HG03135 (cell line): ENCODE results near the gene CLDN20.
"Not testable (repeated sequence)": the region's sequence is repeated elsewhere in the genome, so short reads cannot be mapped to it uniquely, and the experiment has no call there.

Source experiments
- ATAC-seq: cut with Tn5 transposase; IDR thresholded peaks from one replicate; pipeline ENCODE4 v1.9.1; 2021; ENCODE audit warnings: mild to moderate bottlenecking, moderate library complexity; ENCODE audit not compliant: unreplicated experiment

CLDN20 gene

DNA sequence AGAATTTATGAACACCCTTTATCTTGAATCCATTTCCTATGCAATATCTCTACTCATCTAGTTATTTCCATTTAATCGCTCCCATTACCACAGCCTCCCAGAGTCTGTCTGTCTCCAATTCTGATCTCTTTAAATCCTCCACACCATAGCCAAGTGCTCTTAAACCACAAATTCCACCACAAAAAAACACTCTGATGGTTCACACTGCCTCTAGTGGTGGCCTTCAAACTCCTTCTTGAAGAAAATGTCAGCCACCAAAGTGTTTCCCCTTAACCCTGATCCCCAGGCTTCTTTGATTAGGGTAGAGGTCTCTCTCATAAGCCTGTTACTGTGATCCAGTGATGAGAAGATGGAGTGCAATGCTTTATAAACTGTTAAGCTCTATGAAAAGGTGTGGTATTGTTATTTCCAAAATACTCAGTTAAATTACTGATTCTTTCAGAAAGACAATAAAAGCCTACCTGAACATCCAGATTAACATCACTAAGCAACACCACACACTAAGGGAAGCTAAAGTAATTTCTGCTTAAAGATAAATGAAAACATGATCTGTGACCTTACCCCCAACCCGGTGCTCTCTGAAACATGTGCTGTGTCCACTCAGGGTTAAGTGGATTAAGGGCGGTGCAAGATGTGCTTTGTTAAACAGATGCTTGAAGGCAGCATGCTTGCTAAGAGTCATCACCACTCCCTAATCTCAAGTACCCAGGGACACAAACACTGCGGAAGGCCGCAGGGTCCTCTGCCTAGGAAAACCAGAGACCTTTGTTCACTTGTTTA lies 4.5 kb downstream of the CLDN20 start:
- not testable (repeated sequence) for ATAC-seq

GRCh38 chr6:155269765-155270164 lies 6.0 kb downstream of the CLDN20 start:
- no peak for ATAC-seq

DNA sequence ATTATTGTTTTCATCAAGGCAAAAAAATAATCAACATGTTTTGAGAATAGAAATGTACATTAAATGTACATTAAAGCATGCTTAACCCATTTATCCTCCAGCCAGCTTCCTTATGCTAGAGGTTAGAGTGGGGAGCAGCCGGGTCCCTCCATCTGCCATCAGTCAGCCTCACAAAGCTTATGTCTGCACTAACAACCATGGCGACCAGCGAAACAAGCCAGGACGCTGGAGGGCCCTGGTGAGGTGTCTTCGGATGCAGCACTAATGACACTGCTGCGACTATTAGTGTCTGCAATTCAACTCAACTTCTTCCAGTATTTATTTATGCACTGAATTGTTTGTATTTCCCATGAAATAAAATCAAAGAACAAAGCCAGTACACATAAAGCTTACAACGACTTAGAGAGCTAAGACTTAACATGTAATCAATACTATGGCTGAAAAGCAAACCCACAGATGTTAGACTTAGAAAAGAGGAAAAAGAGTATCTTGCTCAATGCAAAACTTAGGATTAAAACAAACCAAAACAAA lies 6.8 kb downstream of the CLDN20 start:
- ATAC-seq, result no peak

GRCh38 chr6:155271145-155271544 lies 7.3 kb downstream of the CLDN20 start:
- ATAC-seq, result no peak

DNA sequence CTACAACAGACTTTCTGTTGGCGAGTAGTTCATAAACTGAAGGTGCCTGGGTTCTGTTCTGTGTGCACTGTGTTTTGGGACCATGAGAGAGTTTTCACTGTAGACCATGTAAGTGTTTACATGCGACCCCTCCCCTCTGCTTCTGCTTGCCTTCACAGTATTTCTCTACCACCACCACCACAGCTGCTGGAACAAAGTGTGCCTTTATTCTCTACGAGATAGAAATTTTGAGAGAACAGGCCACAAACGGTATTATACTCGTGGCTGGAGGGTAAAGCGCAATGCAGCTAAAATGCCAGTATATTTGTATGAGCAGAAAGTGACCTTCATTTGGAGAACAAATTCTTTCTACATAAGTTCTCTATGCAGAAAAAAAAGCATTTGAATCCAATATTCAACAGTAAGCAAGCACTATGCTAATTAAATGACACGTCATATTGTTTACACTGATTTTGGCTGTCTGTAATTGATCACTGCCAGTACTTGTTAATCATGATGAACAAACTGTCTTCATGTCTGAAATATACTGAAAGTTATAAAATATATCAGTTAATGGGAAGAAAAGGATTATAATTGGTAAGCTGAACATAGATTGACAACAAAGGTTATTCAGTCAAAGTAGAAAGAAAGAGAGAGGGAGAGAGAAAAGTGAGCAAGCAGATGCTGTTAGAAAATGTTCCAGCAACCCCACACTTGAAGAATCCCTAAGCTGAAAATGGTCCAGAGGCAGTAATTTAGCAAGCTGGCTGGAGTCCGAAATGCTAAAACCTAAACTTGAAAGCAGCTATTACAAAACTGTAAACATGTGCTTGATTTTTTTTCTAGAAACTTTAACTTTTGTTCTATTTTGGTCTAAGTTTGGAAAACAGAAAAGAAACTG lies 8.8 kb downstream of the CLDN20 start:
- ATAC-seq, result no peak

DNA sequence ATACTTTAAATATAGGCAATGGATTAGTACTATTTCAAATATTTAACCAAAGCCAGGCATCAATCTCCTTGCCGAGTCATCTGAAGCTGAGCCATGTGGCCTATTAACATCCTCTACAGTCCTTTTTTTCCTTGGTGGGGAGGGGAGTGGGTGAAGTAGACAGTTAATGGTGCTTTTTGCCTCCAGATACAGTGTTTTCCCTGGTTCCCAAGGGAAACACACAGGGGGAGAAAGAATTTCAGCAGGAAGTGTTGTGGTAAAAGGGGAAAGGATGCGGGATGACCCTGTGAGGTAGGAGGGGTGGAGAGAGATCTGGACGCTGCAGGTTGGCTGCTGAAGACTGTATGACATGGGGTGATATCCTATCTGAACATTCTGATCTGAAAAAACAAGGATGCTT lies 9.6 kb downstream of the CLDN20 start:
- no peak for ATAC-seq

DNA sequence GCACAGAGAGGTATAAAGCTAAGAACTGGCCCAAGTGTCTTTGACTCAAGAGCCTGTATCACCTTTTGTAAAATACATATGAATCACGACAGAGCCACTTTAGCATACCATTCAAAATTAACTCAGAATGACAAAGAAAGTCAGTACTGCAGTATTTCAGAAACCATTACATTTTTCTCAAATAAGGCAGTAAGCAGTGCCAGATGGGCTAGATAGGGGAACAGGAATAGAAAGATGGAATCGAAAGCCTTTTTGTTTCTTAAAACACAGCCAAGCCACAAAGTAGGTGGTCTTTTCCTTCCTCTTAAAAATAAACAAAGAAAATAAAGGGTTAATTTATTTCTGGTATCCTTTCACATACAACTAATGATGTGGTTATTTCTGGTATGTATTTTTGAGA lies 10.3 kb downstream of the CLDN20 start:
- ATAC-seq, result no peak

DNA sequence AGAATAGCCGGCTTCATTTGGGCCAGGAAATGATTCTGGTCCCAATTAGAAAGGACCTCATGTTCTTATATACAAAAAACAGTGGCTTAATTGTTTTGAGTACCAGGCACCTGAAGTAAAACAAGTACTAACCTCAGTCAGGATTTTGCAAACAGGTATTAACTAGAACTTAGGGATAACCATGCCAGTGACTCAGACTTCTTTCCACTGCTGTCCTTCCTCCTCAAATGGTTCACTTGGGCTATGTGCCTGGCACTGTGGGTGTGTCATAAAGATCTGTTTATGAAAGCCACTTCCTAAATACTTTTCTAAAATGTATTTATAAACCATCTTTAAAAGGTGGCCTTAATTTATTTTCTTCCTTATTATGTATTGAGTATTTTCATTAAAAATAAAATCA lies 10.7 kb downstream of the CLDN20 start:
- no peak for ATAC-seq

DNA sequence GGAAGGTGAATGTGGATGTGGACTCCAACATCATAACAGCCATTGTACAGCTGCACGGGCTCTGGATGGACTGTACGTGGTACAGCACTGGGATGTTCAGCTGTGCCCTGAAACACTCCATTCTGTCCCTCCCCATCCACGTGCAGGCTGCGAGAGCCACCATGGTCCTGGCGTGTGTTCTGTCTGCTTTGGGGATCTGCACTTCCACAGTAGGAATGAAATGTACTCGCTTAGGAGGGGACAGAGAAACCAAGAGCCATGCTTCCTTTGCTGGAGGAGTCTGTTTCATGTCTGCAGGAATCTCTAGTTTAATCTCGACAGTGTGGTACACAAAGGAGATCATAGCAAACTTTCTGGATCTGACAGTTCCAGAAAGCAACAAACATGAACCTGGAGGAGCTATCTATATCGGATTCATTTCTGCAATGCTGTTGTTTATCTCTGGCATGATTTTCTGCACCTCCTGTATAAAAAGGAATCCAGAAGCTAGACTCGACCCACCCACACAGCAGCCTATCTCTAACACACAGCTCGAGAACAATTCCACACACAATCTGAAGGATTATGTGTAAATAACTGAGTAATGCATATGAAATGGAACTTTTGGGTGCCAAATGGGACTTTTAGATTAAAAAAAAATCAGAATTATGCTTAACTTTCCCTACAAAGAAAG lies 12.1 kb downstream of the CLDN20 start:
- ATAC-seq, result no peak

DNA sequence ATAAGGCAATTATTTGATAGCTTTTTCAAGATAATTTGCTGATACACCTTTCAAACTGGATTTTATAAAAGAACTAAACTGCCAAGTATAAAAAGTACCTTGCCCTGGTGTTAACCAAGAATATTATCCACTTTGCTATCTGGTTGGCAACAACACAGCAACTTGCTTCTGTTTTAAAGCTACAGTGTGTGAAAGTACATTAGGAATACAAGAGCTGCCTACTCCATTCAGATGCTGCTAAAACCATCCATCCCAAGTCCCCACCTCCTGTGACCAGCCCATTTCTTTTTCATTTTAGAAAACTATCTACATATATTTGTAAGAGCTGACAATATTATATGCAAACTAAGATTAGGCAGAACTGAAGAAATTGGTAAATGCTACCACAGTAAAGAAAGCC lies 12.8 kb downstream of the CLDN20 start:
- no peak for ATAC-seq

DNA sequence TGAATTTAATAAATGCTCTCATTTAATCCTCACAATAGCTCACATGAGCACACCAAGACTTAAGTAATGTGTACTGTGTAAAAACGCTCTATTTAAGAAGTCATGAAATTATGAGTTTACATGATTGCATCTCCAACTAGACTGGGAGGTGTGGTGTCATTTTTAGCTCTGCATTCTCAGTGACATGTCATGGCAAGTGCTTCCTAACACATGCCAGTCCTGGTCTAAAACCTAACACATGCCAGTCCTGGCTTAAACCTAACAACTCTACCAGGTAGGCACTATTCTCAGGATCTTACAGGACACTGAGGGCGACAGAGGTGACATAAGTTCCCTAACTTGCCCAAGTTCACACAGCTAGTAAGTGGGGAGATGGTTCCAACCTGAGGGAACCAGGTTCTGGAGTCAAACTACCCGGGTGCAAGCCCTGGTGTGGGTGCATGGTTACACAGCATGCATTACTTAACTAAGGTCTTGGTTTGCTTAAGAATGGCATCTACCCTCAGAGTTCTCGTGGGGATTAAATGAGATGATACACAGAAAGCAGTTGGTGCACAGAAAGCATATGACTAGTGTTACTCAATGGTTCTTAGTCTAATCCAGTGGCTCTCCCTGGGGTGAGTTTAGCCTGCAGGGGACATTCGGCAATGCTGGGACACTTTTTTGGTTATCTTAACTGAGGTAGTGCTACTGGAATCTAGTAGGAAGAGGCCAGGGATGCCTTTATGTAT lies 14.7 kb downstream of the CLDN20 start:
- no peak for ATAC-seq

GRCh38 chr6:155284775-155285174 lies 21.0 kb downstream of the CLDN20 start:
- ATAC-seq, result no peak

DNA sequence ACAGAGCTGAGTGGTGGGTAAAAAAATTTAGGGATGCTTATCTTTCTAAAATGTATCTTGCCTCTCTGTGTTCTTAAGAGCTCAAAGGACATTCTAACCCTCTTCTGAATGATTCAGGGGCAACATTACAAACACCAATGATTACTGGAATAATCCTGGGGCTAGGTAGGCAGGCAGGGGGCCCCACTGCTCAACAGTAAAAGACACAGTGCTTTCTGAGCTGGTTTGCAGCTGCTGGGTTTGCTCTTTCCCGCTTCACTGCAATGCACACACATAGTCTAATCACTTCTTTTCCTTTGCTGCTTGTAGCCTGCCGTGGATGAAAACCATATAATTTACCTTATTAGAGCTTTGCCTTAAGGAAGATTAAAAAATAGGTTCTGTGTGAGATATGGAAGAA lies 23.9 kb downstream of the CLDN20 start:
- no peak for ATAC-seq

GRCh38 chr6:155290491-155290890 lies 26.7 kb downstream of the CLDN20 start:
- ATAC-seq, result no peak

GRCh38 chr6:155291291-155291690 lies 27.5 kb downstream of the CLDN20 start:
- no peak for ATAC-seq

DNA sequence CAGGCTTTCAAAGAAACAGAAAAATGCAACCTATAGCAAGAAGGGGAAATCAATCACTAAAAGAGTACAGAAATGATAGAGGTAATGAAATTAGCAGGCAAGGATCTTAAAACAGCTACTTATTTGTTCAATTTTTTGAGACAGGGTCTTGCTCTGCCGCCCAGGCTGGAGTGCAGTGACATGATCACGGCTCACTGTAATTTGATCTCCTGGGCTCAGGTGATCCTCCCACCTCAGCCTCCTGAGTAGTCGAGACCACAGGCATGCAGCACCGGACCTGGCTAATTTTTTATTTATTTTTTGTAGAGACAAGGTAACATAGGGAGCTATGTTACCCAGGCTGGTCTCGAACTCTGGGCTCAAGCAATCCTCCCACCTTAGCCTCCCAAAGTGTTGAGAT lies 28.9 kb downstream of the CLDN20 start:
- ATAC-seq, result no peak

DNA sequence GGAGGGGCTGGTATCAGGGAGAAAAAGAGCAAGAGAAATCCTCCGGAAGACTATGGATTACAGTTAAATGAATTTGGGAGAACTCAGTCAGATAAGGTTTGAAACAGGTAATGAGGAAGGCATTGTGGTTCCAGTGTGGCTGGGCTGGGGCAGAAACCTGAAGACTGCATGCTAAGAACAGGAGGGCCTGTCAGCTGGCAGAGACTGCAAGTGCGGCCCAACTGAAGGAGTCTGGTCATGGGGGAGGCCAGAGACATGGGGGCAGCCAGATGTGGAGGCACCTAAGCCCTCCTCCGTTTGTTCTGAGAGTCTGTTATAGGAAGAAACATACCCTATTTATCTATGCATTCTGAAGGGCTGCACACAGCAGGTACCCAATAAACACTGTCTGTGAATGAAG lies 33.9 kb downstream of the CLDN20 start:
- ATAC-seq, result no peak

DNA sequence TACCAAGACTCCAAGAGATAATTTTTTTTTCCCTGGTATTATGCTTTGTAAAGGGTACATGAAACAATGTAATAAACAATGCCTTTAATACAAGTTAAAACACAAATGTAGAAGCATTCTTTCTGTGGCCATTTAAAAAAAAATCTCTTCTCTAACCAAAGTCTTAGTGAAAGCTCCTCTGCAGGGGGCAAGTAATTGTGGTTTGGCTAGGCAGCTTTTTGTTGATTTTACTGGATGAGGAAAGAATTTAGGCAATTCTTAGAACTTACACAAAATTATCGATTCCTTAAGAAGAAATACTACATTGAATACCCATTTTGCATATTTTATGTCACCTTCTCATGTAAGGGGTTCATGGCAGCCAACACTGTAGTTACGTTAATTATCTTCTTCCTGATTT lies 38.1 kb downstream of the CLDN20 start:
- ATAC-seq, result no peak

GRCh38 chr6:155303361-155303870 lies 39.6 kb downstream of the CLDN20 start:
- no peak for ATAC-seq

- no peak for ATAC-seq
Measured at GRCh38 chr6:155306958-155307357, 43.1 kb downstream of the CLDN20 start.
